Endothelial cell of umbilical vein (primary cell): Measurements from ENCODE around the gene CLIC5. TPM values are rescaled to one million over a fixed set of nuclear protein-coding genes. Genes with fewer than 3 reads are reported as not detected.

Experiments
- BruUV-seq: library from RNA; stranded (reverse); fragments of 400-500 nt; replicated peaks from 2 replicates; lab custom pipeline; 2021; lab: Mats Ljungman, UMichigan
- CTCF ChIA-PET: fragments of 300-600, 350-600 bp; sonication (Branson Sonifier 250); formaldehyde crosslinking; loops from one replicate; lab custom pipeline; 2021; ENCODE audit warnings: antibody characterized with exemption, inconsistent platforms; lab: Charles Lee
- POLR2A ChIA-PET: fragments of 300-600, 350-600 bp; sonication (Branson Sonifier 250); formaldehyde crosslinking; loops from one replicate; lab custom pipeline; 2021; ENCODE audit warnings: antibody characterized with exemption, inconsistent platforms; lab: Charles Lee
- DNase-seq: peaks from one replicate; pipeline ENCODE4 v3.0.0-alpha.2; 2011; ENCODE audit warnings: low read depth, low spot score
- FAIRE-seq: peaks from 2 replicates; lab custom pipeline; 2011; peaks lifted over from hg19 to GRCh38; lab: Jason Lieb, UNC
- H2AFZ ChIP-seq: 2 replicates; pipeline ENCODE4 v1.6.0; 2012; ENCODE audit warnings: low read depth, low read length, control low read depth, inconsistent platforms
- H3K27ac ChIP-seq: 2 replicates; pipeline ENCODE4 v1.5.1; 2011; ENCODE audit warnings: low read depth, mild to moderate bottlenecking, control low read depth, low read length, moderate library complexity; ENCODE audit not compliant: insufficient read depth
- H3K27me3 ChIP-seq, 2 experiments: 2 replicates each; pipeline versions ENCODE4 v1.6.0 to v1.6.1; 2011; ENCODE audit warnings: low read length in 2 of 2, mixed read lengths in 1 of 2; ENCODE audit not compliant: control insufficient read depth in 2 of 2, insufficient read depth in 2 of 2
- H3K36me3 ChIP-seq, 2 experiments: 2 replicates in 1 of 2; 3 replicates in 1 of 2; pipeline ENCODE4 v1.5.1; 2011; ENCODE audit warnings: low read length in 2 of 2, mild to moderate bottlenecking in 1 of 2, moderate library complexity in 1 of 2; ENCODE audit not compliant: control insufficient read depth in 2 of 2, insufficient read depth in 2 of 2; ENCODE audit errors: extremely low read depth in 1 of 2
- H3K4me1 ChIP-seq: 3 replicates; pipeline ENCODE4 v1.5.1; 2011; ENCODE audit warnings: mild to moderate bottlenecking, low read length; ENCODE audit not compliant: control insufficient read depth, insufficient read depth; ENCODE audit errors: extremely low read depth
- H3K4me2 ChIP-seq: 2 replicates; pipeline ENCODE4 v1.6.1; 2011; ENCODE audit warnings: low read length, control low read depth, mixed read lengths; ENCODE audit not compliant: insufficient read depth
- H3K4me3 ChIP-seq, 3 experiments: fragments of 200-600 bp in 1 of 3; sonication (generic), shearing (Covaris generic) in 1 of 3; replicated peaks in 1 of 3; 2 replicates each; pipeline ENCODE4 v1.5.1; 2011 to 2016; ENCODE audit warnings: control low read depth in 3 of 3, low read length in 3 of 3, mild to moderate bottlenecking in 2 of 3, inconsistent platforms in 1 of 3, low read depth in 1 of 3, moderate library complexity in 1 of 3; ENCODE audit not compliant: insufficient read depth in 1 of 3
- H3K79me2 ChIP-seq: 2 replicates; pipeline ENCODE4 v1.6.0; 2012; ENCODE audit warnings: low read length, inconsistent platforms; ENCODE audit not compliant: control insufficient read depth, insufficient read depth
- H3K9ac ChIP-seq: replicated peaks from 2 replicates; pipeline ENCODE3; 2011; ENCODE audit warnings: low read length, control low read depth; ENCODE audit not compliant: insufficient read depth; ENCODE audit errors: extremely low read depth
- H3K9me1 ChIP-seq: replicated peaks from 3 replicates; pipeline ENCODE4 v1.6.0; 2011; ENCODE audit warnings: mild to moderate bottlenecking, low read length; ENCODE audit not compliant: control insufficient read depth, insufficient read depth; ENCODE audit errors: extremely low read depth
- H3K9me3 ChIP-seq: replicated peaks from 2 replicates; pipeline ENCODE4 v1.5.1; 2012; ENCODE audit warnings: low read length, inconsistent platforms; ENCODE audit not compliant: control insufficient read depth, insufficient read depth
- H4K20me1 ChIP-seq: replicated peaks from 2 replicates; pipeline ENCODE3; 2011; ENCODE audit warnings: mild to moderate bottlenecking, low read length; ENCODE audit not compliant: control insufficient read depth, insufficient read depth; ENCODE audit errors: extremely low read depth
- CTCF ChIP-seq, 2 donors: IDR thresholded peaks; 1 replicate in 1 of 2; 2 replicates in 1 of 2; pipeline ENCODE4 v1.5.1; 2011; ENCODE audit warnings: low read length in 2 of 2, mild to moderate bottlenecking in 2 of 2, moderate library complexity in 2 of 2, control low read depth in 1 of 2, inconsistent platforms in 1 of 2, low read depth in 1 of 2; ENCODE audit not compliant: insufficient read depth in 1 of 2; ENCODE audit errors: extremely low read depth in 1 of 2
- EZH2 ChIP-seq: IDR thresholded peaks from 2 replicates; pipeline ENCODE4 v1.6.1; 2012; ENCODE audit warnings: borderline replicate concordance, low read depth, mild to moderate bottlenecking, moderate library complexity, low read length, inconsistent platforms; ENCODE audit not compliant: severe bottlenecking
- FOS ChIP-seq: IDR thresholded peaks from 2 replicates; pipeline ENCODE4 v1.6.1; 2011; ENCODE audit warnings: mild to moderate bottlenecking, low read length, moderate library complexity, borderline replicate concordance; ENCODE audit not compliant: insufficient read depth
- GATA2 ChIP-seq: IDR thresholded peaks from 2 replicates; pipeline ENCODE4 v1.7.0; 2011; ENCODE audit warnings: low read depth, mild to moderate bottlenecking, moderate library complexity, mixed read lengths, low read length; ENCODE audit not compliant: insufficient read length, insufficient read depth
- JUN ChIP-seq: IDR thresholded peaks from 2 replicates; pipeline ENCODE4 v1.6.1; 2011; ENCODE audit warnings: borderline replicate concordance, low read depth; ENCODE audit not compliant: insufficient read length, insufficient read depth
- MAX ChIP-seq: IDR thresholded peaks from 2 replicates; pipeline ENCODE4 v1.6.1; 2011; ENCODE audit not compliant: insufficient read depth, insufficient read length
- MYC ChIP-seq: IDR thresholded peaks from one replicate; pipeline ENCODE4 v1.6.1; 2011; ENCODE audit warnings: mild to moderate bottlenecking, low read depth, low read length
- POLR2A ChIP-seq: IDR thresholded peaks from 2 replicates; pipeline ENCODE4 v1.6.1; 2012; ENCODE audit warnings: low read depth, mild to moderate bottlenecking, control low read depth, low read length
- POLR2AphosphoS5 ChIP-seq: IDR thresholded peaks from 2 replicates; pipeline ENCODE4 v1.6.1; 2012; ENCODE audit warnings: low read depth, mild to moderate bottlenecking, control low read depth, low read length, moderate library complexity; ENCODE audit not compliant: insufficient read depth
- dilution Hi-C: fragments of 300-500 bp; cut with MboI; formaldehyde crosslinking; loops from one replicate; pipeline ENCODE4 v1.15.0; 2019; ENCODE audit warnings: low sequenced_read_pairs; ENCODE audit not compliant: extremely low pct_ligation_motif_present
- intact Hi-C: fragments of 100-400 bp; cut with micrococcal nuclease; formaldehyde crosslinking; loops from one replicate; pipeline ENCODE4 v1.10.0; 2022
- polyA plus RNA-seq, 4 experiments: library from polyadenylated mRNA; depleted of rRNA in 3 of 4; stranded (reverse) in 3 of 4; unstranded in 1 of 4; fragments of >200 nt; gene quantifications; 2 replicates each; pipeline versions ENCODE4 v1.2.1 to v1.2.3, GENCODE V29; 2011 to 2012; ENCODE audit warnings: missing spikeins in 1 of 4
- total RNA-seq: library from RNA; stranded (reverse); gene quantifications from 2 replicates; pipeline ENCODE4 v1.2.3, GENCODE V29; 2021

CLIC5 gene
- total and polyA plus RNA-seq, 2 donors (not counting 3 experiments of a cell fraction or from before 2014, with no cell fraction given), result 0.07 TPM; not detected in 1

GRCh38 chr6:45843848-45844521, 171.7 kb downstream of the CLIC5 start:
- CTCF ChIA-PET, result no interaction called here
- H3K4me2 ChIP-seq, result no peak overlapping the region
- no peaks in the 10 kb centered on the region for H3K36me3 ChIP-seq
- H3K4me3 ChIP-seq, result no peak overlapping the region
- POLR2A ChIA-PET, result no interaction called here
- intact Hi-C loops (no loop called here), dilution Hi-C loops (no loop called here)
- H3K9me3 ChIP-seq, result no peaks in the 10 kb centered on the region
- no peaks in the 10 kb centered on the region for H3K4me1 ChIP-seq
- H2AFZ ChIP-seq, result no peak overlapping the region
- no peak for DNase-seq
- H3K27ac ChIP-seq, result no peak overlapping the region
- no peaks in the 10 kb centered on the region for H3K27me3 ChIP-seq
- H3K79me2 ChIP-seq, result no peaks in the 10 kb centered on the region
- no peak for FAIRE-seq
- TF ChIP-seq MAX (no peak), GATA2 (no peak), POLR2A (no peak), JUN (no peak), EZH2 (no peak)
- H4K20me1 ChIP-seq, result no peaks in the 10 kb centered on the region
- BruUV-seq, result no TSS peak
- H3K9ac ChIP-seq, result no peak overlapping the region
- H3K9me1 ChIP-seq, result no peaks in the 10 kb centered on the region

GRCh38 chr6:45841062-45841461, 174.6 kb downstream of the CLIC5 start:
- Histone ChIP-seq H3K36me3 (no peaks in the 10 kb centered on the region), H3K4me2 (no peak overlapping the region), H2AFZ (no peak overlapping the region), H3K27ac (no peak overlapping the region), H3K79me2 (no peaks in the 10 kb centered on the region), H4K20me1 (no peaks in the 10 kb centered on the region), H3K27me3 (no peaks in the 10 kb centered on the region), H3K9ac (no peak overlapping the region), H3K9me3 (no peaks in the 10 kb centered on the region), H3K9me1 (no peaks in the 10 kb centered on the region), H3K4me1 (no peaks in the 10 kb centered on the region), H3K4me3 (no peak overlapping the region)
- no peak for FAIRE-seq
- TF ChIP-seq MYC (no peak), JUN (no peak), CTCF (IDR thresholded peaks at IDR 0.05; ENCODE audit: extremely low read depth in 1 of 2, insufficient read depth in 1 of 2, low read depth in 1 of 2, low read length in 2 of 2) (no peak), POLR2AphosphoS5 (no peak), POLR2A (no peak), EZH2 (no peak), FOS (no peak), GATA2 (no peak), MAX (no peak)
- DNase-seq, result no peak
- intact Hi-C loops (no loop called here), dilution Hi-C loops (no loop called here)
- no TSS peak for BruUV-seq
- ChIA-PET CTCF (interaction anchor here (0.5 kb wide), 1 partner anchor 88 kb away, joined by 3 read pairs; no protein-coding TSS in a partner anchor), POLR2A (no interaction called here)
